Stimulated activated CD4-positive, alpha-beta T cell treated with anti-CD3 and anti-CD28 coated beads, Interleukin-15, amount 100 ng/mL, for 48 hours (primary cell): ENCODE results near the gene MIPOL1.

ENCODE experiments used
- DNase-seq, 2 donors: peaks; one replicate each; pipeline ENCODE4 v3.0.0-alpha.2; 2020; ENCODE audit warnings: low read depth in 2 of 2

The MIPOL1 gene

DNA sequence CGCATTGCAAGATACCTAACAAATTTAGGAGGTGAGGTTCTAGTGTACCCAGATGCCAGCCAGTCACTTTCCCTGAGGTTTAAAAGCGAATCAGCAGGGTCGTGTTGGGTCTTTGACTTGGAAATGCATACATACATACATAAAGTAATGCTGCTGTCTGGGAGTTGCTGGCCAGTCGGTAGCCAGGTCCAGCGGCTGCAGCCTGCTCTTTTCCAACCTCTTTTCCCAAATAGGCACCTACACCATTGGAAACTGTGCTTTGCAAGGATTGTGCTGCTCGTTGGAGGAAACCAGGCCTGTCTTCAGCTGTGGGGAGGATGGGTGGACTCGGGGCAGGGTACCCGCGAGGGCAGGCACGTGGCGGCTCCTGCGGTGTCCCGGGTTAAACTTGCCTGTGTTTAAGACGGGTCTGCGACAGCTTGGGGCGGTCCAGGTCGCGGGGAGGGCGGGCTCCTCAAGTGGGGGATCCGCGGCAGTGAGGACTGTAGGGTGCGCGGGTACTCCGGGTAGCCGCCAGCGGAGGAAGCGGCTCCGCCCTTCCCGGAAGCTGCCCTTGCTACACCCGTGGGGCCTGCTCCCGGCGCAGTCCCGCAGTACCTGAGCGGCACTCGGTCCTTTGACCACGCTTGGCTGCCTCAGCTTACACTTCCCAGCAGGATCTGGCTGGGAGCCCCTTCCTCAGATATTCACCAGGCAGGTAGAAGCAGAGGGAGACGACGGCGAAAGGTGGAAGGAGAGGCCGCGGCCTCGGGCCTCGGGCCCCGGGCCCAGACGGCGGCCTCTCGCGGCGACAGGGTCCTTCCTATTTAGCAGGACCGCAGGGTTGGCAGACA lies 400.4 kb downstream of the MIPOL1 start:
- no peak for DNase-seq

DNA sequence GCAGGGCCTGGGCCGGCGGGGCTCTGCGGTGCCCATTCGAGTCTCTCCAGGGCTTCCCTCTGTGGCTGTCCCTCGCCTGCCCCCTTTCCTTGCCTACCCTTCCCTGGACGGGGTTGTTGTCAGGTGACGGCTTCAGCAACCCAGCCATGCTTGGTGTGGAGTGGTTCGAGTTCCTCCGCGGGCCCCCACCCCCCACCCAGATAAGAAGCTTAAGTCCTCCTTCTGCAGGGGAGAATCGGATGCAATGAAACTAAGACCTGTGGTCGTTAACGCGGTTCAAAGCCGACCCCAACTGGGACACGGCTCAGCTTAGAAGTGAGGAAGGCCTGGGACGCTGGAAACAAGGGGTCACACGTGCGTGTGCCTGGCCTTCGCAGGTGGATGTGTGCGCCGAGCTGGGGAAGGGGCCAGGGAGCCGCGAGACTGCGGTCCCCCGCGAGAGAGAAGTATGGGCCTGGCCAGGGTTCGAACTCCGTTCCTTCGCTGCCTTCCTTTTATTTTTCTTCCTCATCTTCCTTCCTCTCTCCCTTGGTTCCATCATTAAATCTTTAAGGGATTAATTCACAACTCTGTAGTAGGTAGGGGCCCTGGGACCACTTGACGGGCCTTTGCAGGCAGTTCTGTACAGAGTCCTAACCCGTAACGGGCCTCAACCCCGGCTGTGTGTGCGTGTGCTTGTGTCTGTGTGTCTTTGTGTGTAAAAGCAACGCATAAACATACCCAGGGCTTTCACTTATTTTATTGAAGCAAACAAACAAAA lies 401.2 kb downstream of the MIPOL1 start:
- DNase-seq: no peak

- no peak for DNase-seq
Observed at GRCh38 chr14:37599507-37600368, 402.0 kb downstream of the MIPOL1 start.

- DNase-seq: no peak
Observed at GRCh38 chr14:37600880-37601741, 403.4 kb downstream of the MIPOL1 start.

DNA sequence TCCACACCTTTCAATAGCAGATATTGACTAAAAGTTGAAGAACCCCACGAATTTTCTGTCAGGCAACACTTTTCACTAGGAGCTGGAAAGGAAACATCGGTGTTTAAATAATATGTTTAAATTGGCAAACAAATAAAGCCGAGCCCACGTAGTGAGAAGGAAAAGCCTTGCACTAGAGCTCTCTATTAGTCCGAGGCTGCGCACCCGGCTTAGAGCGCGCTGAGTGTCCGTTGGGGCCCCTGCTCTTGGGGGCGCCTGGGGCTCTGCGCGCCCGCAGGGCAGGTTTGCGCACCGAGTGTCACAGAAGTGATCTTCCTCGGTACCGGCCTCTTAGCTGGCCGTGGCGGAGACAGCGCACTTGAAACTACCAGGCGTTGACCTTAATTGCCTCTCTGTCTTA lies 404.1 kb downstream of the MIPOL1 start:
- DNase-seq: no peak
